ENCODE measurements around the gene NPC1L1. TPM values are rescaled to one million over a fixed set of nuclear protein-coding genes. Genes with fewer than 3 reads are reported as not detected.

Gene NPC1L1
- polyA plus RNA-seq, 1 donor (not counting 4 experiments of a cell fraction or from before 2014, with no cell fraction given), result 0.01 TPM

GRCh38 chr7:44524811-44525388, 16.2 kb downstream of the NPC1L1 start:
- no peak overlapping the region for H3K4me2 ChIP-seq (ENCODE audit: control insufficient read depth, extremely low read depth, insufficient read depth, low read depth, low read length)
- dilution Hi-C loops (cut with MboI; ENCODE audit: extremely low pct_ligation_motif_present, low sequenced_read_pairs), result no loop called here
- no peak overlapping the region for H3K27ac ChIP-seq (ENCODE audit: control insufficient read depth, insufficient read depth, low read length)
- no peaks in the 10 kb centered on the region for H3K9me1 ChIP-seq (ENCODE audit: control insufficient read depth, extremely low read depth, insufficient read depth, low read length)
- no peak overlapping the region for H2AFZ ChIP-seq (ENCODE audit: control insufficient read depth, low read length)
- H4K20me1 ChIP-seq (ENCODE audit: control insufficient read depth, extremely low read depth, insufficient read depth, low read length), result no peaks in the 10 kb centered on the region
- no peaks in the 10 kb centered on the region for H3K36me3 ChIP-seq (ENCODE audit: control insufficient read depth in 2 of 2, extremely low read depth in 1 of 2, insufficient read depth in 2 of 2, low read length in 2 of 2)
- H3K79me2 ChIP-seq (ENCODE audit: control insufficient read depth, insufficient read depth, low read length), result no peaks in the 10 kb centered on the region
- no peak for FAIRE-seq
- H3K4me3 ChIP-seq (ENCODE audit: control insufficient read depth in 2 of 3, extremely low read depth in 1 of 3, insufficient read depth in 2 of 3, low read depth in 1 of 3, low read length in 3 of 3), result no peak overlapping the region
- H3K27me3 ChIP-seq (ENCODE audit: control insufficient read depth, extremely low read depth, insufficient read depth, low read length), result no peaks in the 10 kb centered on the region
- DNase-seq (ENCODE audit: low read depth, low spot score), result no peak
- no peaks in the 10 kb centered on the region for H3K4me1 ChIP-seq (ENCODE audit: control insufficient read depth, extremely low read depth, insufficient read depth, low read length)
- H3K9ac ChIP-seq (ENCODE audit: control insufficient read depth, extremely low read depth, insufficient read depth, low read length), result no peak overlapping the region
- H3K9me3 ChIP-seq (ENCODE audit: control insufficient read depth, low read depth, low read length), result no peaks in the 10 kb centered on the region
- TF ChIP-seq CTCF (optimal IDR thresholded peaks at IDR 0.05 in 1 of 3, IDR thresholded peaks at IDR 0.05 in 1 of 3, conservative IDR thresholded peaks at IDR 0.05 in 1 of 3; ENCODE audit: extremely low read depth in 1 of 3, insufficient read depth in 2 of 3, low read length in 3 of 3) (no peak), EZH2 (IDR thresholded peaks at IDR 0.05; ENCODE audit: low read length) (no peak)

GRCh38 chr7:44522315-44522714, 18.8 kb downstream of the NPC1L1 start:
- no peak overlapping the region for H2AFZ ChIP-seq (ENCODE audit: control insufficient read depth, low read length)
- no peaks in the 10 kb centered on the region for H4K20me1 ChIP-seq (ENCODE audit: control insufficient read depth, extremely low read depth, insufficient read depth, low read length)
- H3K4me3 ChIP-seq (ENCODE audit: control insufficient read depth in 2 of 3, extremely low read depth in 1 of 3, insufficient read depth in 2 of 3, low read depth in 1 of 3, low read length in 3 of 3), result no peak overlapping the region
- H3K9me1 ChIP-seq (ENCODE audit: control insufficient read depth, extremely low read depth, insufficient read depth, low read length), result no peaks in the 10 kb centered on the region
- DNase-seq (ENCODE audit: low read depth, low spot score) (no peak), FAIRE-seq (no peak)
- H3K36me3 ChIP-seq (ENCODE audit: control insufficient read depth in 2 of 2, extremely low read depth in 1 of 2, insufficient read depth in 2 of 2, low read length in 2 of 2), result no peaks in the 10 kb centered on the region
- no peak overlapping the region for H3K27ac ChIP-seq (ENCODE audit: control insufficient read depth, insufficient read depth, low read length)
- dilution Hi-C loops (cut with MboI; ENCODE audit: extremely low pct_ligation_motif_present, low sequenced_read_pairs), result no loop called here
- H3K4me2 ChIP-seq (ENCODE audit: control insufficient read depth, extremely low read depth, insufficient read depth, low read depth, low read length), result no peak overlapping the region
- H3K9me3 ChIP-seq (ENCODE audit: control insufficient read depth, low read depth, low read length), result no peaks in the 10 kb centered on the region
- H3K4me1 ChIP-seq (ENCODE audit: control insufficient read depth, extremely low read depth, insufficient read depth, low read length), result no peaks in the 10 kb centered on the region
- no peaks in the 10 kb centered on the region for H3K27me3 ChIP-seq (ENCODE audit: control insufficient read depth, extremely low read depth, insufficient read depth, low read length)
- no peaks in the 10 kb centered on the region for H3K79me2 ChIP-seq (ENCODE audit: control insufficient read depth, insufficient read depth, low read length)
- TF ChIP-seq EZH2 (IDR thresholded peaks at IDR 0.05; ENCODE audit: low read length) (no peak), CTCF (optimal IDR thresholded peaks at IDR 0.05 in 1 of 3, IDR thresholded peaks at IDR 0.05 in 1 of 3, conservative IDR thresholded peaks at IDR 0.05 in 1 of 3; ENCODE audit: extremely low read depth in 1 of 3, insufficient read depth in 2 of 3, low read length in 3 of 3) (no peak)
- no peak overlapping the region for H3K9ac ChIP-seq (ENCODE audit: control insufficient read depth, extremely low read depth, insufficient read depth, low read length)

Data from keratinocyte (primary cell).